Large intestine (tissue), 3 donors: ENCODE results near the gene ALX4. TPM values are rescaled to one million over a fixed set of nuclear protein-coding genes. Genes with fewer than 3 reads are reported as not detected.

Experiments used
- DNase-seq, 2 donors: peaks; one replicate each; pipeline versions ENCODE4 v3.0.0 to v3.0.0-alpha.2; 2013
- H3K27ac ChIP-seq: one replicate; pipeline ENCODE4 v1.5.1; 2013; ENCODE audit warnings: low read length
- H3K27me3 ChIP-seq: 2 replicates; pipeline ENCODE4 v1.6.1; 2013; ENCODE audit warnings: low read length; ENCODE audit not compliant: control insufficient read depth, insufficient read depth
- H3K36me3 ChIP-seq: 2 replicates; pipeline ENCODE4 v1.6.1; 2013; ENCODE audit warnings: low read length; ENCODE audit not compliant: control insufficient read depth, insufficient read depth
- H3K4me1 ChIP-seq: one replicate; pipeline ENCODE4 v1.6.1; 2013; ENCODE audit warnings: low read length; ENCODE audit not compliant: control insufficient read depth, insufficient read depth
- H3K4me3 ChIP-seq: one replicate; pipeline ENCODE4 v1.5.1; 2013; ENCODE audit warnings: low read length
- H3K9me3 ChIP-seq: one replicate; pipeline ENCODE4 v1.6.1; 2013; ENCODE audit warnings: mild to moderate bottlenecking, low read depth, low read length, moderate library complexity; ENCODE audit not compliant: control insufficient read depth
- WGBS: methylation state at CpG from one replicate; pipeline ENCODE4 v1.1.5; 2013; ENCODE audit warnings: low lambda C conversion rate; ENCODE audit not compliant: insufficient coverage; 5-methylcytosine and 5-hydroxymethylcytosine counted together
- polyA plus RNA-seq: library from polyadenylated mRNA; unstranded; fragments of 120-200 nt; gene quantifications from one replicate; pipeline ENCODE4 v1.2.1, GENCODE V29; 2013

Gene ALX4
- polyA plus RNA-seq, 1 donor, result 0.13 TPM

- Histone ChIP-seq H3K4me1 (no peaks in the 10 kb centered on the region), H3K4me3 (no peak overlapping the region), H3K9me3 (no peaks in the 10 kb centered on the region), H3K36me3 (no peaks in the 10 kb centered on the region), H3K27me3 (peaks cover 22% of the 10 kb centered on the region), H3K27ac (no peak overlapping the region)
- no CpG with 5 or more reads among the region's 5 CpGs for WGBS
- no peak for DNase-seq
Observed at GRCh38 chr11:44347538-44347937, 37.6 kb upstream of the ALX4 start.

DNA sequence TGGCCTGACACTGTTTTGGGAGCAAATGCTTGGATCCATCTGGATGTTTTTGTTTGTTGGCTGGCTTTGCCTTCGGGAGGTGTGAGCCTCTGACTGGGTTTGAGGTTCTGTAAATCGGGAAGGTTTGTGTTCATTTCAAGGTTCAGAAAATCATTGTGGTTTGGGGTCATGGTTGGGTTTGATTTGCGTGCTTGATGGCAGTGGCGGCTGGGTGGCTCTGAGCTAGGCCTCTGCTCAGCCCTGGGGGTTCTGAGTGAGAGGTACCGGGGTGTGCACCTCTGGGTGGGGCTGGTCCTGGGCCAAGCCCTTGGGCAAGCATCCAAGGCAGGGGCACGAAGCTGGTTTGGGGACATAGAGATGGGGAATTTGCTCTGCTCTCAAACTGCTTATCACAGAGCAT lies 37.0 kb upstream of the ALX4 start:
- H3K9me3 ChIP-seq, result no peaks in the 10 kb centered on the region
- no peak for DNase-seq
- no peaks in the 10 kb centered on the region for H3K36me3 ChIP-seq
- no peak overlapping the region for H3K27ac ChIP-seq
- 88% methylated on average over 1 of the region's 6 CpGs for WGBS
- H3K4me1 ChIP-seq, result no peaks in the 10 kb centered on the region
- peaks cover 20% of the 10 kb centered on the region for H3K27me3 ChIP-seq
- no peak overlapping the region for H3K4me3 ChIP-seq

DNA sequence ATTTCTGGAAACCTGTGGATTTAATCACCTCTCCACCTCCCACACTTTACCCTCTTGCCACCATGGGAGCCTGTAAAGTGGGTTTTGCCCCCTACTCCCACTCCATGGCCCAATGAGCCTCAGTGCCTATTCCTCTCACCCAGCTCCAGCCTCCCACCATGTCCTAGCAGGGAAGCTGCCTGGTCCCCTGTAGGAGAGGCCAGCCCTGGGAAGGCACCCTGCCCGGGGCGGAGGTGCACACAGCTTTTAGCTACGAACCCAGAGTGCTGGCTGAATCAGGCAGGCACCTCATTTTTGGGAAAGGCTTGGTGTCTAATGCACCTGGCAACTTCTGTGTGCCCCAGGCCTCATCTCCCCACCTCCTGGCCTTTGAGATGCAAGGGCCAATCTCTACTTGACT lies 35.8 kb upstream of the ALX4 start:
- H3K36me3 ChIP-seq, result no peaks in the 10 kb centered on the region

DNA sequence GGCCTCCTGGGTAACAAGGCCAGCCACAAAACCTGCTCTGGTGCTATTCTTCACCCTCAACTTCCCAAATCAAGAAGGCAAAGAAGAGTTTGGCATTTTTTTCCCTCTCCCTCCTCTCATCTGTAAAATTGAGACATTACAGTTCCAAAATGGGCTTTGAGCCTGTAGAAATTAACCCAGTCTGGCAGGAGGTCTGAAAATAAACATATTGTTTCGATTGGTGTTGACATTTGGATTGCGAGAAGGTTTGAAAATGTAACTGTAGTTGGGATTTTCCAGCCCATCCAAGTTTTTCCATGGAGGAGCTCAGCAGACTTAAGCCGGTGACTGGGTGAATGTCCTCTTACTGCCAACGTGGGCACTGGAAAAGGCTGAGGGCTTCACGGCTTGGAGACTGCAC lies 35.0 kb upstream of the ALX4 start:
- Histone ChIP-seq H3K27ac (no peak overlapping the region), H3K4me1 (no peaks in the 10 kb centered on the region), H3K9me3 (no peaks in the 10 kb centered on the region), H3K27me3 (peaks cover 29% of the 10 kb centered on the region), H3K4me3 (no peak overlapping the region), H3K36me3 (no peaks in the 10 kb centered on the region)
- DNase-seq, result no peak
- WGBS, result no CpG with 5 or more reads among the region's 5 CpGs

More for the DNA sequence above, 35.8 kb upstream of the ALX4 start:
- Histone ChIP-seq H3K27me3 (peaks cover 21% of the 10 kb centered on the region), H3K9me3 (no peaks in the 10 kb centered on the region), H3K27ac (no peak overlapping the region), H3K4me1 (no peaks in the 10 kb centered on the region), H3K4me3 (no peak overlapping the region)
- DNase-seq, result no peak
- no CpG with 5 or more reads among the region's 3 CpGs for WGBS

DNA sequence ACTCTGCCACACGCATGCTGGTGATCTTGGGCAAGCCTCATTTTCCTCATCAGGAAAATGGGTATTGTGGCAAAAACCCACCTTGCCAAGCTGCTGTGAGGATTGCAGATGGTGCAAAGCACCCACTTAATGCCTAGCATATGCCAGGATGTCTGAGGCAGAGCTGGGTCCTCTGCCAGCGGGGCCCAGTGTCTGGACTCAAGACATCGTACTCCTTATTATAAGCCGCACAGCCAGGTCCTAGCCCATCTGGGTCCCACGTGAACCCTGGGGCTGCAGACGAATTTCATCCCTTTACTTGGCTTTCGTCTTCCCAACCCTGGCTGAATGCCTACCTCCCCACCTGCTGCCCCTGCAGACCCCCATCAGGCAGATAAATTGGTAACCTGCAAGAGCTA lies 34.5 kb upstream of the ALX4 start:
- no peak for DNase-seq
- no peaks in the 10 kb centered on the region for H3K36me3 ChIP-seq
- H3K27me3 ChIP-seq, result peaks cover 34% of the 10 kb centered on the region
- no CpG with 5 or more reads among the region's 7 CpGs for whole genome bisulfite sequencing
- H3K4me3 ChIP-seq, result no peak overlapping the region
- H3K4me1 ChIP-seq, result no peaks in the 10 kb centered on the region
- H3K27ac ChIP-seq, result no peak overlapping the region
- no peaks in the 10 kb centered on the region for H3K9me3 ChIP-seq

DNA sequence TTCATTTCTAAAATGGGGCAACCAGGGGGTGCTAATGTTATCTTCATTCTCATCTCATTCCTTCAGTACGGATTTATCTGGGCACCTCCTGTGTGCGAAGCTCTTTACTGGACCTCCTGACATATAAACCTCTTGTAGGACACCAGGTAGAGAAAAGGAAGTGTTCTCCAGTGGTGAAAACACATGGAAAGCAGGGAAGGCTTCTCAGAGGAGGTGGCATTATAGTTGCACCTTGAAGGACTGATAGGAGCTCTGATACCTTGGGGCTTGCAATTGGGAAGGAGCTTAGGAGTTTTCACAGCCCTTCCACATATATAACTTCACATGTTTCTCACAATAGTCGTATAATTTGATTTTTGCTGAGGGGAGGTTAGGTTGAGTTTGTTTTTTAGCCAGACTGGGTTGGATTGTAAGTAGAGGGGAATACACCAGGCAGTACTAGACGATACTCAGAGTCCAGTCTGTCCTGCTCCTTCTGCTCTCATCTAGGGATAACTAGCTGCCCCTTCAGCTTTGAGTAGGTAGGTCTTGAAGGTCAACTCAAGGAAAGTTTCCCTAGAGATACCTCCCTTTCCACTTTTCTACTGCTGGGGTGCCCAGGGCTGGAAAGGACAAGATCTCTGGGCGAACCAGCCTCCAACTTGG lies 34.0 kb upstream of the ALX4 start:
- no CpG with 5 or more reads among the region's 5 CpGs for WGBS
- DNase-seq, result no peak

DNA sequence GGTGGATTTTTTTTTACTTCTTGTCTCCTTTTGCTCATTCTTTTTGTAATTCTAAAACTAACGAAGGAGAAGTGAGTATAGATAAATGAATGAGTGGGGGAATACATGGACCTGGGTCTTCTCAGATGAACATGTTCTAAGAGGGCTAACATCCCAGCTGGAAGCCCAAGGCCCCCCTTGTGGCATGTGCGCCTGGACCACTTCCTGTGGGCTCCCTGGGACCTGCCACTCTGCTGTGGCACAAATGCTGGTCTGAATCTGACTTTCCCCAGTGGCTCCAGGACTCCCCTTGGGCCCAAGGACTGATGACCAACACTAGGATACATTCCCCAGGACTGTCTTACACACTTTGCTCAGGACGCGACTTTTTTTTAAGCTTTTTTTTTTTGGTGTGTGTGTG lies 32.7 kb upstream of the ALX4 start:
- Histone ChIP-seq H3K9me3 (no peaks in the 10 kb centered on the region), H3K4me1 (no peaks in the 10 kb centered on the region), H3K27ac (no peak overlapping the region), H3K27me3 (peaks cover 52% of the 10 kb centered on the region), H3K36me3 (no peaks in the 10 kb centered on the region), H3K4me3 (no peak overlapping the region)
- WGBS, result 83% methylated on average over 1 of the region's 4 CpGs
- no peak for DNase-seq

More for the DNA sequence above, 34.0 kb upstream of the ALX4 start:
- H3K36me3 ChIP-seq, result no peaks in the 10 kb centered on the region
- H3K27me3 ChIP-seq, result peaks cover 40% of the 10 kb centered on the region
- no peaks in the 10 kb centered on the region for H3K4me1 ChIP-seq
- no peak overlapping the region for H3K4me3 ChIP-seq
- H3K9me3 ChIP-seq, result no peaks in the 10 kb centered on the region
- no peak overlapping the region for H3K27ac ChIP-seq

GRCh38 chr11:44340656-44341055 lies 30.7 kb upstream of the ALX4 start:
- Histone ChIP-seq H3K9me3 (no peaks in the 10 kb centered on the region), H3K27me3 (peaks cover 61% of the 10 kb centered on the region), H3K4me1 (no peaks in the 10 kb centered on the region), H3K27ac (no peak overlapping the region), H3K36me3 (no peaks in the 10 kb centered on the region), H3K4me3 (no peak overlapping the region)
- no peak for DNase-seq
- WGBS, result no CpG with 5 or more reads among the region's 5 CpGs

DNA sequence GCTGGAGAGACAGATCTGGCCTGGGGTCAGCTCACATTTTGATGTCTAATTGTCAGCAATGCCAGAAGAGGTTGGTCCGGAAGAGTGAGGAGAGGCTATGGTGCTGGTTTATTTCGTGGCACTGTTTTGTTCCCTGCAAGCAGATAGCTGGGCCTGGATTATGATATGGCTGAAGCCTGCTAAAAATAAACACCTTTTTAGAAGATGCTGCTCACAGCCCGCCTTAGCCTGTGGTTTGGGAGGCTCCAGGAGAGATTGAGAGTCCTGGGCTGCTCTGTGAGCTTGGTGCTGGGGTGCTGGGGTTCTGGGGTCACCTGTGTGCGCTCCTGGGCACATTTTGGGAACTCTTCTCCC lies 29.6 kb upstream of the ALX4 start:
- Histone ChIP-seq H3K4me1 (no peaks in the 10 kb centered on the region), H3K27me3 (peaks cover 69% of the 10 kb centered on the region)

DNA sequence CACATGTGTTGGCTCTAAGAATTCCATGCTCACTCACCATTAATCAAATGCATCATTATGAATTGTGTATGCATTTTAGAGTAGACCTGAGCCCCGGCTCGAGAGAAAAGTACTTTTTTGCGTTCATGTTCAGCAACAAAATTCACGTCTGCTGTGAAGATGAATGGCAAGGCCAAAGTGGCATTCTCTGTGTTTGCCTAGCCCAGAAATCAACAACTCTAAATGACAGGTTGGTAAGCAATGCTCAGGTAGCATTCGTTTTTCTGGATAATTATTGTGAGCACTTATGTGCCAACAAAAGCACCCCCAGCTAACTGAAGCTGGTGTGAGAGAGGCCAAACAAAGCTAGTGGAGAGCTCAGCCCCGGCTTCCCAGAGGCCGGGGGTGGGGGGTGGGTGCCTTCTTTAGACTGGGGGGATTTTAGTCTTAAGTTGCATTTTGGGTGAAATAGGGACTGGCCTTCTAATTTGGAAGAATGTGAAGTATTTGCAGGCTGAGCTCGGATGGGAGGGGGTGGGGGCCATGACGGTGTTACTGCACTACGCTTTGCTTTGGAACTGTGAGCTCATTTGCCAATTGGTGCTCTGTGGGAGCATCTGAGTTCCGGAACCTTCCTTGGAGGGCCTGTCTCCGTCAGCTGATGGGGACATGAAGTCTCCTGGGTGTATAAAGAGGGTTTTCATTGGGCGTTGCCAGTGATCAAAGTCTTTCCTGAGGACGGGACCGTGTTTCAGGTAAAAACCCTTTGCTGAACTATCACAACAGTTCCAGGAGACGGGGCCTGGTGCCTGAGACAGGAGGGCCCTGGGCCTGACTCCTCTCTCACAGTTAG lies 29.0 kb upstream of the ALX4 start:
- Histone ChIP-seq H3K27me3 (peaks cover 75% of the 10 kb centered on the region), H3K9me3 (peaks cover 3% of the 10 kb centered on the region), H3K4me1 (peaks cover 5% of the 10 kb centered on the region), H3K27ac (no peak overlapping the region), H3K36me3 (no peaks in the 10 kb centered on the region), H3K4me3 (no peak overlapping the region)
- WGBS, result no CpG with 5 or more reads among the region's 16 CpGs
- no peak for DNase-seq

More for the DNA sequence above, 29.6 kb upstream of the ALX4 start:
- no peak overlapping the region for H3K27ac ChIP-seq
- no peak overlapping the region for H3K4me3 ChIP-seq
- peaks cover under 1% of the 10 kb centered on the region for H3K9me3 ChIP-seq
- no CpG with 5 or more reads among the region's 4 CpGs for WGBS
- no peaks in the 10 kb centered on the region for H3K36me3 ChIP-seq
- DNase-seq, result no peak
